Measurements from ENCODE around the gene FMC1. TPM values are rescaled to one million over a fixed set of nuclear protein-coding genes. Genes with fewer than 3 reads are reported as not detected.
A peak's percentile ranks its signal among the peaks of the same experiment; 100 is the strongest.

FMC1 gene
- total and polyA plus RNA-seq, 2 experiments from 2014 or later, result 12.9 to 46.7 TPM

DNA sequence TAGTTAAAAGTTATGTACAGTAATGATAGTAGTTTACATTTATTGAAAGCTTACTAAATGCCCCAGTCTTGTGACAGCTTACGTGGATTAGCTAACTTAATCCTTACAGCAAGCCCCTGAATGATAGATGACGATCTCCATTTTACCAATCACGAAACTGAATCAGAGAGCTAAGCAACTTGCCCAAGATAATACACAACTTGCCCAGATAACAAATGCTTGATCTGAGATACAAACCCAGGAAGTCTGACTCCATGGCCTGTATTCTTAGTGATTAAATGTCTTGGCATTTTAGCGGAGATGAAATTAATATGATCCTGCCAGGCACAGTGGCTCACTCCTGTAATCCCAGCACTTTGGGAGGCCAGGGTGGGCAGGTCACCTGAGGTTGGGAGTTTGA is 46.9 kb upstream of the FMC1 start:
- whole genome bisulfite sequencing (ENCODE audit: low lambda C conversion rate, missing lambda C conversion rate), result 74% methylated on average over 4 of the region's 4 CpGs
- Histone ChIP-seq H3K36me3 (replicated peaks; ENCODE audit: insufficient read depth, low read depth) (no peaks in the 10 kb centered on the region), H3K27me3 (no peaks in the 10 kb centered on the region), H2AFZ (no peak overlapping the region), H3K4me3 (no peak overlapping the region), H3K79me2 (no peaks in the 10 kb centered on the region), H3K27ac (peak overlapping the region; percentile 54), H4K20me1 (ENCODE audit: insufficient read depth, poor library complexity, severe bottlenecking) (no peaks in the 10 kb centered on the region), H3K9me2 (replicated peaks; ENCODE audit: insufficient read depth) (no peaks in the 10 kb centered on the region), H3K4me1 (ENCODE audit: insufficient read depth) (peaks cover 5% of the 10 kb centered on the region), H3K9me3 (ENCODE audit: low read depth) (no peaks in the 10 kb centered on the region), H3K4me2 (no peak overlapping the region)
- TF ChIP-seq, protein P1, sequence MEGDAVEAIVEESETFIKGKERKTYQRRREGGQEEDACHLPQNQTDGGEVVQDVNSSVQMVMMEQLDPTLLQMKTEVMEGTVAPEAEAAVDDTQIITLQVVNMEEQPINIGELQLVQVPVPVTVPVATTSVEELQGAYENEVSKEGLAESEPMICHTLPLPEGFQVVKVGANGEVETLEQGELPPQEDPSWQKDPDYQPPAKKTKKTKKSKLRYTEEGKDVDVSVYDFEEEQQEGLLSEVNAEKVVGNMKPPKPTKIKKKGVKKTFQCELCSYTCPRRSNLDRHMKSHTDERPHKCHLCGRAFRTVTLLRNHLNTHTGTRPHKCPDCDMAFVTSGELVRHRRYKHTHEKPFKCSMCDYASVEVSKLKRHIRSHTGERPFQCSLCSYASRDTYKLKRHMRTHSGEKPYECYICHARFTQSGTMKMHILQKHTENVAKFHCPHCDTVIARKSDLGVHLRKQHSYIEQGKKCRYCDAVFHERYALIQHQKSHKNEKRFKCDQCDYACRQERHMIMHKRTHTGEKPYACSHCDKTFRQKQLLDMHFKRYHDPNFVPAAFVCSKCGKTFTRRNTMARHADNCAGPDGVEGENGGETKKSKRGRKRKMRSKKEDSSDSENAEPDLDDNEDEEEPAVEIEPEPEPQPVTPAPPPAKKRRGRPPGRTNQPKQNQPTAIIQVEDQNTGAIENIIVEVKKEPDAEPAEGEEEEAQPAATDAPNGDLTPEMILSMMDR (IDR thresholded peaks at IDR 0.05; ENCODE audit: poor library complexity), result no peak
- no peak for TF ChIP-seq EZH2phosphoT487 (IDR thresholded peaks at IDR 0.05; ENCODE audit: low read depth, severe bottlenecking, unreplicated experiment)
- no peak for DNase-seq (ENCODE audit: low spot score)

DNA sequence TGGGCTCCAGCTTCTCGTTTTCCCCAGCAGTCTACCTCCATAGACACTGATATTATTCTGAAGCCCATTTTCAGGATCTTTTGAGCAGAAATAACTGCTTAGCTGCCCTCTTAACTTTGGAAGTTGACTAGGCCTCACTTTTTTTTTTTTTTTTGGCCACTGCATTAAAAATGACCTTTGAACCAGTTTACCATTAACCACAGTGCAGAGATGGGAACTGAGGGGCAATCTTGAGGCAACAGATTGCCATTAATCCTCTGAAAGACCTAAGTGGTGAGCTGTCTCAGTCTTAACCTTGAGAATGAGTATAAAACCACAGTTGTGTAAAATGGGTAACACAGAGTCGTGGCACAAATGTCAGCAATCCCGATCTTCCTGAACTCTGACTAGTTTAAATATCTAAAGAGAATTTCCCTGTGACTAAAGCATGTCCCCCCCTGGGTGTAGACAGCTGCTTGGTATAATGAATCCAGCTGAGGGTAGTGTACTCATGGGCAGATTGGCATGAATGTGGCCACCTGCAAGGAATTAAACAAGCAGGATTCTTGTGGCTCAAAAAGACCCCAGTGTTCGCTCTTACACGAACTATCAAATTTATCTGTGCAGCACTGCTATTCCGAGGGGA is 46.1 kb upstream of the FMC1 start:
- no peak for DNase-seq (ENCODE audit: low spot score)
- H3K27ac ChIP-seq, result peak overlapping the region; percentile 54
- 88% methylated on average over 6 of the region's 6 CpGs for WGBS (ENCODE audit: low lambda C conversion rate, missing lambda C conversion rate)
- no peaks in the 10 kb centered on the region for H3K9me2 ChIP-seq (replicated peaks; ENCODE audit: insufficient read depth)
- no peaks in the 10 kb centered on the region for H3K27me3 ChIP-seq
- no peaks in the 10 kb centered on the region for H4K20me1 ChIP-seq (ENCODE audit: insufficient read depth, poor library complexity, severe bottlenecking)
- no peaks in the 10 kb centered on the region for H3K36me3 ChIP-seq (replicated peaks; ENCODE audit: insufficient read depth, low read depth)
- no peak overlapping the region for H3K4me3 ChIP-seq
- H2AFZ ChIP-seq, result no peak overlapping the region
- H3K4me2 ChIP-seq, result no peak overlapping the region
- TF ChIP-seq EZH2 (IDR thresholded peaks at IDR 0.05; ENCODE audit: borderline replicate concordance) (no peak), EZH2phosphoT487 (IDR thresholded peaks at IDR 0.05; ENCODE audit: low read depth, severe bottlenecking, unreplicated experiment) (no peak)
- TF ChIP-seq, protein P1 (IDR thresholded peaks at IDR 0.05; ENCODE audit: poor library complexity), result no peak
- H3K4me1 ChIP-seq (ENCODE audit: insufficient read depth), result peaks cover 9% of the 10 kb centered on the region
- H3K9me3 ChIP-seq (ENCODE audit: low read depth), result no peaks in the 10 kb centered on the region
- no peaks in the 10 kb centered on the region for H3K79me2 ChIP-seq

DNA sequence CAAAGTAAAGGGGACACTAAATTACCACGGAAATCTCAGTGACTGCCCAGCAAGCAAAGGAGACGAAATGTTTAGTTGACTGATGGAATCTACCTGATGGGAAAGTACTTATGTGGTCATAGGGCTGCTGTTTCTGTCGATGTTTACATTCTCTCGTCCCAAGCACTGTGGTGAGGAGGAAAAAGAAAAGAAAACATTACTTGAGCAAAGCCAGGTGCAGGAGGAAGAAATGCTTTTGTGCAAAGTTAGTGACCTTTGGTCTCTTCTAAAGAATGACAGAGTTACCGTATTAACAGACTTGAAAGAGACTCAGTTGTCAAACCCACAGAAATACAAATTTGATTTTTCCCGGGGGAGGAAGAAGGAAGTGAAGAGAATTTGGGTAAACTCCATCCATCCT is 43.3 kb upstream of the FMC1 start:
- peak overlapping the region; percentile 61 for H3K27ac ChIP-seq
- DNase-seq (ENCODE audit: low spot score), result peak; percentile 44

More for the DNA sequence above, 43.3 kb upstream of the FMC1 start:
- Histone ChIP-seq H3K4me3 (no peak overlapping the region), H3K36me3 (replicated peaks; ENCODE audit: insufficient read depth, low read depth) (no peaks in the 10 kb centered on the region), H3K4me2 (peak overlapping the region; percentile 65), H3K9me2 (replicated peaks; ENCODE audit: insufficient read depth) (no peaks in the 10 kb centered on the region), H3K27me3 (no peaks in the 10 kb centered on the region), H2AFZ (no peak overlapping the region), H3K9me3 (ENCODE audit: low read depth) (no peaks in the 10 kb centered on the region), H3K4me1 (ENCODE audit: insufficient read depth) (peaks cover 9% of the 10 kb centered on the region), H4K20me1 (ENCODE audit: insufficient read depth, poor library complexity, severe bottlenecking) (no peaks in the 10 kb centered on the region), H3K79me2 (no peaks in the 10 kb centered on the region)
- TF ChIP-seq EZH2 (IDR thresholded peaks at IDR 0.05; ENCODE audit: borderline replicate concordance) (no peak), EZH2phosphoT487 (IDR thresholded peaks at IDR 0.05; ENCODE audit: low read depth, severe bottlenecking, unreplicated experiment) (no peak)
- TF ChIP-seq, protein P1 (IDR thresholded peaks at IDR 0.05; ENCODE audit: poor library complexity), result no peak
- WGBS (ENCODE audit: low lambda C conversion rate, missing lambda C conversion rate), result 36% methylated on average over 6 of the region's 6 CpGs
